GM23338 (cell line): Measurements from ENCODE around the gene EIF4EBP3. TPM values are rescaled to one million over a fixed set of nuclear protein-coding genes. Genes with fewer than 3 reads are reported as not detected.

Experiments
- ATAC-seq: fragments of 200-7000 bp; cut with Tn5 transposase; 3 replicates; pipeline ENCODE4 v1.9.1; 2020
- DNase-seq: peaks from one replicate; pipeline ENCODE4 v3.0.0-alpha.2; 2015; ENCODE audit warnings: low spot score
- H2AFZ ChIP-seq: fragments of 200-600 bp; sonication (generic); 2 replicates; pipeline ENCODE4 v1.8.0; 2016; ENCODE audit warnings: antibody characterized with exemption, mild to moderate bottlenecking, moderate library complexity
- H3F3A ChIP-seq: fragments of 200-600 bp; sonication (generic); replicated peaks from 2 replicates; pipeline ENCODE4 v1.8.0; 2017; ENCODE audit warnings: antibody characterized with exemption, mixed run types, low read depth
- H3K27ac ChIP-seq: fragments of 200-600 bp; sonication (generic); 2 replicates; pipeline ENCODE4 v1.6.1; 2016; ENCODE audit warnings: low read depth
- H3K27me3 ChIP-seq: fragments of 200-600 bp; sonication (generic); 2 replicates; pipeline ENCODE4 v1.8.0; 2016; ENCODE audit warnings: mild to moderate bottlenecking, mixed run types, moderate library complexity; ENCODE audit not compliant: insufficient read depth
- H3K36me3 ChIP-seq: fragments of 200-600 bp; sonication (generic); 2 replicates; pipeline ENCODE4 v1.8.0; 2016; ENCODE audit warnings: mild to moderate bottlenecking; ENCODE audit not compliant: insufficient read depth
- H3K4me1 ChIP-seq: fragments of 200-600 bp; sonication (generic); 2 replicates; pipeline ENCODE4 v1.8.0; 2016; ENCODE audit warnings: mild to moderate bottlenecking, moderate library complexity; ENCODE audit not compliant: insufficient read depth
- H3K4me2 ChIP-seq: fragments of 200-600 bp; sonication (generic); 2 replicates; pipeline ENCODE4 v1.7.1; 2017; ENCODE audit warnings: mixed run types
- H3K4me3 ChIP-seq: fragments of 200-600 bp; sonication (generic); 2 replicates; pipeline ENCODE4 v1.6.1; 2016; ENCODE audit warnings: mixed run types
- H3K79me2 ChIP-seq: fragments of 200-600 bp; sonication (generic); replicated peaks from 2 replicates; pipeline ENCODE4 v1.8.0; 2017; ENCODE audit warnings: mild to moderate bottlenecking; ENCODE audit not compliant: insufficient read depth
- H3K9me2 ChIP-seq: fragments of 200-600 bp; sonication (generic); 2 replicates; pipeline ENCODE4 v1.8.0; 2017; ENCODE audit not compliant: insufficient read depth
- H4K20me1 ChIP-seq: fragments of 200-600 bp; sonication (generic); replicated peaks from 2 replicates; pipeline ENCODE4 v1.8.0; 2017; ENCODE audit warnings: mild to moderate bottlenecking; ENCODE audit not compliant: insufficient read depth
- H3K27ac Mint-ChIP-seq: 2 replicates; pipeline ENCODE4 v1.8.0; 2020; ENCODE audit warnings: inconsistent platforms, mild to moderate bottlenecking, moderate library complexity, mixed read lengths
- H3K27me3 Mint-ChIP-seq: 3 replicates; pipeline ENCODE4 v1.8.0; 2022; ENCODE audit warnings: low read depth, mild to moderate bottlenecking, moderate library complexity, mixed read lengths, inconsistent platforms; ENCODE audit not compliant: insufficient read depth, poor library complexity
- H3K36me3 Mint-ChIP-seq: 3 replicates; pipeline ENCODE4 v1.8.0; 2021; ENCODE audit warnings: low read depth, mild to moderate bottlenecking, inconsistent platforms, moderate library complexity, mixed read lengths
- H3K4me1 Mint-ChIP-seq: 3 replicates; pipeline ENCODE4 v1.8.0; 2020; ENCODE audit warnings: mild to moderate bottlenecking, inconsistent platforms, mixed read lengths
- H3K4me3 Mint-ChIP-seq: 3 replicates; pipeline ENCODE4 v1.8.0; 2021; ENCODE audit warnings: moderate library complexity, mild to moderate bottlenecking, inconsistent platforms, mixed read lengths
- H3K9me3 Mint-ChIP-seq: 3 replicates; pipeline ENCODE4 v1.8.0; 2020; ENCODE audit warnings: moderate library complexity, mild to moderate bottlenecking, inconsistent platforms, mixed read lengths
- CREB1 ChIP-seq: fragments of 250-450 bp; sonication (Bioruptor Pico); IDR thresholded peaks from 2 replicates; pipeline ENCODE4 v1.5.0; 2020; ENCODE audit warnings: low read depth, mild to moderate bottlenecking, moderate library complexity
- CTCF ChIP-seq, 2 experiments: fragments of 200-600 bp in 1 of 2; sonication (generic) in 1 of 2; conservative IDR thresholded peaks; 2 replicates each; pipeline versions ENCODE4 v1.5.1 to v1.6.1; 2016 to 2017; ENCODE audit warnings: antibody characterized with exemption in 2 of 2, low read depth in 2 of 2, mild to moderate bottlenecking in 2 of 2, moderate library complexity in 1 of 2
- ETS1 ChIP-seq: IDR thresholded peaks from 2 replicates; pipeline ENCODE4 v1.6.1; 2016; ENCODE audit warnings: antibody characterized with exemption
- EZH2 ChIP-seq: fragments of 200-600 bp; sonication (generic); IDR thresholded peaks from one replicate; pipeline ENCODE4 v1.8.0; 2017; ENCODE audit warnings: antibody characterized with exemption, mild to moderate bottlenecking, low read depth; ENCODE audit not compliant: unreplicated experiment
- JUNB ChIP-seq: IDR thresholded peaks from one replicate; pipeline ENCODE4 v1.6.1; 2016; ENCODE audit warnings: antibody characterized with exemption; ENCODE audit not compliant: unreplicated experiment
- NANOG ChIP-seq: IDR thresholded peaks from 2 replicates; pipeline ENCODE4 v1.6.1; 2016; ENCODE audit warnings: antibody characterized with exemption, borderline replicate concordance
- POLR2AphosphoS5 ChIP-seq: IDR thresholded peaks from 2 replicates; pipeline ENCODE4 v1.6.1; 2016; ENCODE audit warnings: antibody characterized with exemption, low read depth
- STAT1 ChIP-seq: IDR thresholded peaks from one replicate; pipeline ENCODE4 v1.6.1; 2016; ENCODE audit warnings: antibody characterized with exemption; ENCODE audit not compliant: unreplicated experiment
- ZNF114 ChIP-seq: fragments of 250-450 bp; sonication (Bioruptor Pico); IDR thresholded peaks from 2 replicates; pipeline ENCODE4 v1.5.0; 2020; ENCODE audit warnings: mild to moderate bottlenecking, moderate library complexity
- ZNF331 ChIP-seq: fragments of 250-450 bp; sonication (Bioruptor Pico); IDR thresholded peaks from 2 replicates; pipeline ENCODE4 v1.5.0; 2020; ENCODE audit warnings: low read depth, mild to moderate bottlenecking, moderate library complexity
- ZNF462 ChIP-seq: fragments of 250-450 bp; sonication (Bioruptor Pico); IDR thresholded peaks from 2 replicates; pipeline ENCODE4 v1.5.0; 2020; ENCODE audit warnings: mild to moderate bottlenecking, moderate library complexity
- polyA plus RNA-seq: library from polyadenylated mRNA; unstranded; fragments of >200 nt; fragmentation: Nextera tagmentation; extraction: Ambion mirVana; gene quantifications from 2 replicates; pipeline ENCODE4 v1.2.1, GENCODE V29; 2016
- total RNA-seq: library from RNA; depleted of rRNA; stranded (reverse); fragments of >200 nt; shearing (Covaris generic); gene quantifications from 2 replicates; pipeline ENCODE4 v1.2.3, GENCODE V29; 2014

EIF4EBP3 gene
- total and polyA plus RNA-seq, 2 experiments from 2014 or later: 2.4 to 21.5 TPM

GRCh38 chr5:140565024-140565779 is 17.7 kb downstream of the EIF4EBP3 start:
- Histone ChIP-seq H3K27me3 (no peaks in the 10 kb centered on the region), H3F3A (no peaks in the 10 kb centered on the region), H3K27ac (no peak overlapping the region), H4K20me1 (peaks cover 8% of the 10 kb centered on the region; the same call in 1 of the 2 replicates), H3K4me1 (peaks cover 5% of the 10 kb centered on the region; the same call in 1 of the 2 replicates), H2AFZ (peak overlapping the region; percentile 95), H3K36me3 (no peaks in the 10 kb centered on the region), H3K9me2 (no peaks in the 10 kb centered on the region), H3K4me3 (peak overlapping the region; percentile 86), H3K79me2 (peaks cover 11% of the 10 kb centered on the region), H3K4me2 (peak overlapping the region; percentile 98)
- no peak for DNase-seq
- Mint-ChIP-seq H3K4me1 (peaks cover 5% of the 10 kb centered on the region; the same call in 2 of the 3 replicates), H3K27ac (peak overlapping the region; percentile 90), H3K36me3 (peaks cover 26% of the 10 kb centered on the region), H3K4me3 (peak overlapping the region; percentile 92), H3K9me3 (no peaks in the 10 kb centered on the region; the same call in 2 of the 3 replicates), H3K27me3 (peaks cover 17% of the 10 kb centered on the region)
- no peak for ATAC-seq
- TF ChIP-seq ZNF462: no peak
- TF ChIP-seq POLR2AphosphoS5: no peak
- TF ChIP-seq NANOG: no peak
- TF ChIP-seq EZH2: no peak
- TF ChIP-seq CREB1 (CRISPR knock-in tag): no peak
- TF ChIP-seq STAT1: no peak
- TF ChIP-seq ZNF331: no peak
- no peak for TF ChIP-seq ETS1
- no peak for TF ChIP-seq JUNB
- no peak for TF ChIP-seq ZNF114 (CRISPR knock-in tag)
- no peak for TF ChIP-seq CTCF (conservative IDR thresholded peaks at IDR 0.05; ENCODE audit: low read depth in 2 of 2)
